GM12892 (cell line): ENCODE measurements around the gene MEIOC.

Experiments used
- POLR2A ChIP-seq: IDR thresholded peaks from 2 replicates; pipeline ENCODE4 v1.6.1; 2011; ENCODE audit warnings: low read depth, low read length, control low read depth
- POLR2AphosphoS5 ChIP-seq: IDR thresholded peaks from 2 replicates; pipeline ENCODE4 v1.6.1; 2011; ENCODE audit warnings: low read depth, low read length, control low read depth

- TF ChIP-seq POLR2A (no peak), POLR2AphosphoS5 (no peak)
These were observed 33.1 kb upstream of the MEIOC start for GRCh38 chr17:44623070-44623725.
